ENCODE results near the gene NCBP2. TPM values are rescaled to one million over a fixed set of nuclear protein-coding genes. Genes with fewer than 3 reads are reported as not detected.

Gene NCBP2
- total and polyA plus RNA-seq, 4 donors, result 37.4 to 48.6 (median 47.5) TPM

DNA sequence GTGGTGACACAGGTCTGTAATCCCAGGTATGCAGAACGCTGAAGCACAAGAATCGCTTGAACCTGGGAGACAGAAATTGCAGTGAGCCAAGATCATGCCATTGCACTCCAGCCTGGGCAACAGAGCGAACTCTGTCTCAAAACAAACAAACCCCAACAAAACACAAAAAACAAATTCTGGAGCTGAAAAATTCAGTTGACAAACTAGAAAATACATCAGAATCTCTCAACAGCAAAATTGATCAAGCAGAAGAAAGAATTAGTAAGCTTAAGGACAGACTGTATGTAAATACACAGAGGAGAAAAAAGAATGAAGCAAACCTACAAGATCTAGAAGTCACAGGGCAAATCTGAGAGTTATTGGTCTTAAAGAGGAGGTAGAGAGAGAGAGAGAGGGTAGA, 25.3 kb downstream of the NCBP2 start:
- 97 to 99% methylated on average over 3 of the region's 3 CpGs for WGBS, 2 donors
- ATAC-seq (ENCODE audit: insufficient read depth, low FRiP score), result no peak
- H3K27me3 ChIP-seq (ENCODE audit: control insufficient read depth in 3 of 3, insufficient read depth in 3 of 3, low read length in 2 of 3), result no peaks in the 10 kb centered on the region
- no peak overlapping the region for H3K9ac ChIP-seq (ENCODE audit: insufficient read depth in 1 of 2, low read length in 2 of 2)
- H3K4me1 ChIP-seq (ENCODE audit: control insufficient read depth in 5 of 5, insufficient read depth in 5 of 5, low read length in 5 of 5), result no peaks in the 10 kb centered on the region
- no peak overlapping the region for H3K4me3 ChIP-seq
- no peak for DNase-seq
- H3K9me3 ChIP-seq (ENCODE audit: control insufficient read depth in 4 of 4, insufficient read depth in 3 of 4, low read length in 3 of 4), result peaks cover 0 to 3% (median 0%) of the 10 kb centered on the region in 4 donors
- peaks cover 8 to 22% (median 12%) of the 10 kb centered on the region in 4 donors for H3K36me3 ChIP-seq (ENCODE audit: control insufficient read depth in 4 of 4, insufficient read depth in 4 of 4, low read length in 4 of 4)
- TF ChIP-seq, protein P1, sequence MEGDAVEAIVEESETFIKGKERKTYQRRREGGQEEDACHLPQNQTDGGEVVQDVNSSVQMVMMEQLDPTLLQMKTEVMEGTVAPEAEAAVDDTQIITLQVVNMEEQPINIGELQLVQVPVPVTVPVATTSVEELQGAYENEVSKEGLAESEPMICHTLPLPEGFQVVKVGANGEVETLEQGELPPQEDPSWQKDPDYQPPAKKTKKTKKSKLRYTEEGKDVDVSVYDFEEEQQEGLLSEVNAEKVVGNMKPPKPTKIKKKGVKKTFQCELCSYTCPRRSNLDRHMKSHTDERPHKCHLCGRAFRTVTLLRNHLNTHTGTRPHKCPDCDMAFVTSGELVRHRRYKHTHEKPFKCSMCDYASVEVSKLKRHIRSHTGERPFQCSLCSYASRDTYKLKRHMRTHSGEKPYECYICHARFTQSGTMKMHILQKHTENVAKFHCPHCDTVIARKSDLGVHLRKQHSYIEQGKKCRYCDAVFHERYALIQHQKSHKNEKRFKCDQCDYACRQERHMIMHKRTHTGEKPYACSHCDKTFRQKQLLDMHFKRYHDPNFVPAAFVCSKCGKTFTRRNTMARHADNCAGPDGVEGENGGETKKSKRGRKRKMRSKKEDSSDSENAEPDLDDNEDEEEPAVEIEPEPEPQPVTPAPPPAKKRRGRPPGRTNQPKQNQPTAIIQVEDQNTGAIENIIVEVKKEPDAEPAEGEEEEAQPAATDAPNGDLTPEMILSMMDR (IDR thresholded peaks at IDR 0.05; ENCODE audit: control extremely low read depth, extremely low read depth), result no peak
- no peak overlapping the region for H3K27ac ChIP-seq (ENCODE audit: low read depth in 1 of 2, low read length in 1 of 2)

DNA sequence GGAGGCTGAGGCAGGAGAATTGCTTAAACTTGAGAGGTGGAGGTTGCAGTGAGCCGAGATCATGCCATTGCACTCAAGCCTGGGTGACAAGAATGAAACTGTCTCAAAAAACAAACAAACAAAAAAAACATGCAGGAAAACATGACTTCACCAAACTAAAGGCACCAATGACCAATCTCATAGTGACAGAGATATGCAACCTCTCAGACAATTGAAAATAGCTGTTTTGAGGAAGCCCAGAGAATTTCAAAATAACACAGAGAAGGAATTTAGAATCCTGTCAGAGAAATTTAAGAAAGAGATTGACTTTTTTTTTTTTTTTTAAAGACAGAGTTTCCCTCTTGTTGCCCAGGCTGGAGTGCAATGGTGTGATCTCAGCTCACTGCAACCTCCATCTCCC, 26.1 kb downstream of the NCBP2 start:
- no peak overlapping the region for H3K27ac ChIP-seq (ENCODE audit: low read depth in 1 of 2, low read length in 1 of 2)
- H3K36me3 ChIP-seq (ENCODE audit: control insufficient read depth in 4 of 4, insufficient read depth in 4 of 4, low read length in 4 of 4), result peaks cover 8 to 22% (median 12%) of the 10 kb centered on the region in 4 donors
- peaks cover 0 to 3% (median 0%) of the 10 kb centered on the region in 4 donors for H3K9me3 ChIP-seq (ENCODE audit: control insufficient read depth in 4 of 4, insufficient read depth in 3 of 4, low read length in 3 of 4)
- TF ChIP-seq, protein P1 (IDR thresholded peaks at IDR 0.05; ENCODE audit: control extremely low read depth, extremely low read depth), result no peak
- H3K4me3 ChIP-seq, result no peak overlapping the region
- ATAC-seq (ENCODE audit: insufficient read depth, low FRiP score), result no peak
- WGBS, 2 donors, result 96 to 97% methylated on average over 1 of the region's 1 CpG
- H3K9ac ChIP-seq (ENCODE audit: insufficient read depth in 1 of 2, low read length in 2 of 2), result no peak overlapping the region
- H3K4me1 ChIP-seq (ENCODE audit: control insufficient read depth in 5 of 5, insufficient read depth in 5 of 5, low read length in 5 of 5), result no peaks in the 10 kb centered on the region
- no peak for DNase-seq
- no peaks in the 10 kb centered on the region for H3K27me3 ChIP-seq (ENCODE audit: control insufficient read depth in 3 of 3, insufficient read depth in 3 of 3, low read length in 2 of 3)

DNA sequence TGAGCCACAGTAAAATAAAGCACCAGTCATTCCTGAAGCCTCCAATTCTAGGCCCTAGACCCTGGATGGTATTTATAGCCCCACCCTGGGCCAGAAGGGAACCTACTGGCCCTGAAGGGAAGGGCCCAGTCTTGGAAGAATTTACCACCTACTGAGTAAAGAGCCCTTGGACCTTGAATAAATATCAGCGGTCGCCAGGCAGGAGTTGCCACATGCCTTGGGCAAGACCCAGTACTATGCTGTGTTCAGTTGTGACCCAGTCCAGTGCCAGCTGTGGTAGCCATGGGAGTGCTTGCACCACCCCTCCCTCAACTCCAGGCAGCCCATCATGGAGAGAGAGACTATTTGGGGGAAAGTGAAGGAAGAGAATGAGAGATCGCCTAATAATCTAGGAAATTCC, 27.0 kb downstream of the NCBP2 start:
- H3K36me3 ChIP-seq (ENCODE audit: control insufficient read depth in 4 of 4, insufficient read depth in 4 of 4, low read length in 4 of 4), result peaks cover 8 to 22% (median 12%) of the 10 kb centered on the region in 4 donors
- no peak overlapping the region for H3K9ac ChIP-seq (ENCODE audit: insufficient read depth in 1 of 2, low read length in 2 of 2)
- 90 to 95% methylated on average over 3 of the region's 3 CpGs for WGBS, 2 donors
- H3K4me3 ChIP-seq, result no peak overlapping the region
- H3K9me3 ChIP-seq (ENCODE audit: control insufficient read depth in 4 of 4, insufficient read depth in 3 of 4, low read length in 3 of 4), result peaks cover 0 to 3% (median 0%) of the 10 kb centered on the region in 4 donors
- no peak overlapping the region for H3K27ac ChIP-seq (ENCODE audit: low read depth in 1 of 2, low read length in 1 of 2)
- no peaks in the 10 kb centered on the region for H3K27me3 ChIP-seq (ENCODE audit: control insufficient read depth in 3 of 3, insufficient read depth in 3 of 3, low read length in 2 of 3)
- ATAC-seq (ENCODE audit: insufficient read depth, low FRiP score) (no peak), DNase-seq (no peak)
- no peaks in the 10 kb centered on the region for H3K4me1 ChIP-seq (ENCODE audit: control insufficient read depth in 5 of 5, insufficient read depth in 5 of 5, low read length in 5 of 5)
- TF ChIP-seq, protein P1 (IDR thresholded peaks at IDR 0.05; ENCODE audit: control extremely low read depth, extremely low read depth), result no peak

DNA sequence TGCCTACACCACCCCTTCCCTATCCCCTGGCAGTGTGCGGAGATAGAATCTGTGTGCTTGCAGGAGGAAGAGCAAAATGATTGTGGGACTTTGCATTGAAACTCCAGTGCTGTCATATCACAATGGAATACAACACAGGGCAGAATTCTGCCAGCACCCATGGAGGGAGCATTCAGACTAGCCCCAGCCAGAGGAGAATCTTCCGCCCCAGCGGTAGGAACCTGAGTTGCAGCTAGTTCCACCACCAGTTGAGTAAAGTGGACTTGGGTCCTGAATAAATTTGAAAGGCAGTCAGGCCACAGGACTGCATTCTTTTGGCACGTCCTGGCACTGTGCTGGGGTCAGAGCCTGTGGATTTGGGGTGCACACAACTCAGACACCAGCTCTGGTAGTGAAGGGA, 27.5 kb downstream of the NCBP2 start:
- 96% methylated on average over 4 of the region's 4 CpGs for whole genome bisulfite sequencing, 2 donors
- H3K4me1 ChIP-seq (ENCODE audit: control insufficient read depth in 5 of 5, insufficient read depth in 5 of 5, low read length in 5 of 5), result no peaks in the 10 kb centered on the region
- H3K9ac ChIP-seq (ENCODE audit: insufficient read depth in 1 of 2, low read length in 2 of 2), result no peak overlapping the region
- ATAC-seq (ENCODE audit: insufficient read depth, low FRiP score) (no peak), DNase-seq (no peak)
- peaks cover 0 to 3% (median 0%) of the 10 kb centered on the region in 4 donors for H3K9me3 ChIP-seq (ENCODE audit: control insufficient read depth in 4 of 4, insufficient read depth in 3 of 4, low read length in 3 of 4)
- TF ChIP-seq, protein P1 (IDR thresholded peaks at IDR 0.05; ENCODE audit: control extremely low read depth, extremely low read depth), result no peak
- no peak overlapping the region for H3K27ac ChIP-seq (ENCODE audit: low read depth in 1 of 2, low read length in 1 of 2)
- H3K36me3 ChIP-seq (ENCODE audit: control insufficient read depth in 4 of 4, insufficient read depth in 4 of 4, low read length in 4 of 4), result peaks cover 8 to 22% (median 12%) of the 10 kb centered on the region in 4 donors
- H3K27me3 ChIP-seq (ENCODE audit: control insufficient read depth in 3 of 3, insufficient read depth in 3 of 3, low read length in 2 of 3), result no peaks in the 10 kb centered on the region
- H3K4me3 ChIP-seq, result no peak overlapping the region

Data from lung (tissue), 12 donors.